NCI-H1930 (cell line): ENCODE results near the gene PPARGC1A.

Experiments used
- DNase-seq, 2 experiments: peaks; one replicate each; lab custom pipeline; 2025; lab: John Stamatoyannopoulos, UW

PPARGC1A gene

GRCh38 chr4:23773884-23774636 is 115.8 kb downstream of the PPARGC1A start:
- no peak for DNase-seq

GRCh38 chr4:23770011-23770410 is 119.8 kb downstream of the PPARGC1A start:
- DNase-seq, result no peak

- DNase-seq, result no peak
Observed at GRCh38 chr4:23769406-23769805, 120.4 kb downstream of the PPARGC1A start.

- DNase-seq, result no peak
Observed at GRCh38 chr4:23768541-23768940, 121.3 kb downstream of the PPARGC1A start.

GRCh38 chr4:23766344-23766743 is 123.5 kb downstream of the PPARGC1A start:
- DNase-seq, result no peak

- DNase-seq, result no peak
Observed at GRCh38 chr4:23763559-23763958, 126.3 kb downstream of the PPARGC1A start.

- no peak for DNase-seq
Observed at GRCh38 chr4:23762551-23762950, 127.3 kb downstream of the PPARGC1A start.

GRCh38 chr4:23759066-23759465 is 130.8 kb downstream of the PPARGC1A start:
- DNase-seq, result no peak

- no peak for DNase-seq
Observed at GRCh38 chr4:23754688-23755087, 135.2 kb downstream of the PPARGC1A start.

GRCh38 chr4:23750125-23750524 is 139.7 kb downstream of the PPARGC1A start:
- no peak for DNase-seq

- no peak for DNase-seq
Observed at GRCh38 chr4:23747281-23747735, 142.5 kb downstream of the PPARGC1A start.

- DNase-seq, result no peak
Observed at GRCh38 chr4:23746672-23747071, 143.2 kb downstream of the PPARGC1A start.

GRCh38 chr4:23746027-23746426 is 143.8 kb downstream of the PPARGC1A start:
- no peak for DNase-seq

- DNase-seq, result no peak
Observed at GRCh38 chr4:23745377-23745776, 144.5 kb downstream of the PPARGC1A start.
